Calu3 (cell line): Measurements from ENCODE around the gene SEPTIN12. TPM values are rescaled to one million over a fixed set of nuclear protein-coding genes. Genes with fewer than 3 reads are reported as not detected.

Source experiments
- BruUV-seq: library from RNA; stranded (reverse); fragments of 400-500 nt; replicated peaks from 2 replicates; lab custom pipeline; 2021; lab: Mats Ljungman, UMichigan
- CTCF ChIA-PET: fragments of 300-600 bp; sonication (Branson Sonifier 250); formaldehyde crosslinking; loops from one replicate; lab custom pipeline; 2022; ENCODE audit warnings: antibody characterized with exemption; lab: Charles Lee
- DNase-seq: peaks from one replicate; pipeline ENCODE4 v3.0.0; 2022
- H3K27ac Mint-ChIP-seq: one replicate; pipeline ENCODE4 v1.8.0; 2022; ENCODE audit warnings: mixed read lengths; ENCODE audit not compliant: unreplicated experiment
- H3K27me3 Mint-ChIP-seq: one replicate; pipeline ENCODE4 v1.8.0; 2022; ENCODE audit warnings: mixed read lengths; ENCODE audit not compliant: unreplicated experiment
- H3K36me3 Mint-ChIP-seq: one replicate; pipeline ENCODE4 v1.8.0; 2022; ENCODE audit warnings: mild to moderate bottlenecking, moderate library complexity, mixed read lengths; ENCODE audit not compliant: insufficient read depth, unreplicated experiment
- H3K4me1 Mint-ChIP-seq: one replicate; pipeline ENCODE4 v1.8.0; 2022; ENCODE audit warnings: mild to moderate bottlenecking, low read depth, mixed read lengths; ENCODE audit not compliant: unreplicated experiment
- H3K4me3 Mint-ChIP-seq: one replicate; pipeline ENCODE4 v1.8.0; 2022; ENCODE audit warnings: mild to moderate bottlenecking, low read depth, moderate library complexity, mixed read lengths; ENCODE audit not compliant: unreplicated experiment
- H3K9me3 Mint-ChIP-seq: one replicate; pipeline ENCODE4 v1.8.0; 2022; ENCODE audit warnings: low read depth, mixed read lengths; ENCODE audit not compliant: unreplicated experiment
- CTCF ChIP-seq: fragments of 200-600 bp; IDR thresholded peaks from one replicate; pipeline ENCODE4 v1.8.0; 2022; ENCODE audit warnings: antibody characterized with exemption; ENCODE audit not compliant: unreplicated experiment
- intact Hi-C: fragments of 100-400 bp; cut with micrococcal nuclease; formaldehyde crosslinking; loops from one replicate; pipeline ENCODE4 v1.10.0; 2022; ENCODE audit not compliant: unreplicated experiment
- total RNA-seq: library from RNA; stranded (reverse); gene quantifications from 2 replicates; pipeline ENCODE4 v1.2.3, GENCODE V29; 2022

The SEPTIN12 gene
- total RNA-seq, 1 experiment from 2014 or later = not detected

- CTCF ChIA-PET = interaction anchor here (1.1 to 1.2 kb wide), 2 partner anchors 29 to 33 kb away, joined by 3 to 4 read pairs; partner anchors contain the start of genes ANKS3 and DNAAF8
- Mint-ChIP-seq H3K27ac (peak within 1 kb of the TSS; percentile 91), H3K36me3 (peaks cover 59% of the 10 kb centered on the region), H3K4me1 (peaks cover 30% of the 10 kb centered on the region), H3K9me3 (no peaks in the 10 kb centered on the region), H3K27me3 (no peaks in the 10 kb centered on the region), H3K4me3 (peak within 1 kb of the TSS; percentile 87)
- DNase-seq = peak; percentile 100
- BruUV-seq = no TSS peak
- intact Hi-C loops = no loop called here
- no peak for TF ChIP-seq CTCF
Observed at GRCh38 chr16:4766875-4767628, 21.1 kb downstream of the SEPTIN12 start, which contains the start of gene ZNF500. ZNF500 (minus strand) TSS chr16:4767162; CDS start chr16:4765978, 1,184 bp downstream.

- no peak for DNase-seq
- CTCF ChIA-PET = interaction anchor here (1.2 kb wide), 1 partner anchor 31 kb away, joined by 3 read pairs; the partner anchor contains the start of genes ANKS3 and DNAAF8
- intact Hi-C loops = no loop called here
- Mint-ChIP-seq H3K9me3 (no peaks in the 10 kb centered on the region), H3K27me3 (no peaks in the 10 kb centered on the region), H3K4me3 (peak overlapping the region; percentile 87), H3K36me3 (peaks cover 68% of the 10 kb centered on the region), H3K4me1 (peaks cover 30% of the 10 kb centered on the region), H3K27ac (no peak overlapping the region)
- TF ChIP-seq CTCF = no peak
- no TSS peak for BruUV-seq
Observed at GRCh38 chr16:4765511-4766474, 22.4 kb downstream of the SEPTIN12 start.

GRCh38 chr16:4763791-4764190 lies 24.4 kb downstream of the SEPTIN12 start:
- CTCF ChIA-PET = no interaction called here
- intact Hi-C loops = no loop called here
- no peak for TF ChIP-seq CTCF
- Mint-ChIP-seq H3K27ac (no peak overlapping the region), H3K36me3 (peaks cover 71% of the 10 kb centered on the region), H3K27me3 (no peaks in the 10 kb centered on the region), H3K4me3 (no peak overlapping the region), H3K4me1 (peaks cover 21% of the 10 kb centered on the region), H3K9me3 (no peaks in the 10 kb centered on the region)
- no TSS peak for BruUV-seq
- no peak for DNase-seq

GRCh38 chr16:4762205-4762604 lies 25.9 kb downstream of the SEPTIN12 start:
- Mint-ChIP-seq H3K27ac (no peak overlapping the region), H3K36me3 (peaks cover 68% of the 10 kb centered on the region), H3K9me3 (no peaks in the 10 kb centered on the region), H3K27me3 (no peaks in the 10 kb centered on the region), H3K4me3 (no peak overlapping the region), H3K4me1 (peaks cover 9% of the 10 kb centered on the region)
- intact Hi-C loops = no loop called here
- no TSS peak for BruUV-seq
- CTCF ChIA-PET = no interaction called here
- no peak for DNase-seq
- TF ChIP-seq CTCF = no peak
